NB4 (cell line): ENCODE results near the gene FMNL2.

Source experiments
- CTCF ChIP-seq: IDR thresholded peaks from one replicate; pipeline ENCODE4 v1.5.1; 2012; ENCODE audit warnings: low read depth, low read length
- MAX ChIP-seq: IDR thresholded peaks from 2 replicates; pipeline ENCODE4 v1.6.1; 2011; ENCODE audit warnings: low read depth, low read length
- MYC ChIP-seq: IDR thresholded peaks from 2 replicates; pipeline ENCODE4 v1.6.1; 2011; ENCODE audit warnings: low read depth, low read length
- POLR2A ChIP-seq: IDR thresholded peaks from 2 replicates; pipeline ENCODE4 v1.6.1; 2011; ENCODE audit warnings: mild to moderate bottlenecking; ENCODE audit not compliant: insufficient read length; ENCODE audit errors: extremely low read depth

- no peak for TF ChIP-seq POLR2A
- TF ChIP-seq CTCF = no peak
- TF ChIP-seq MAX = no peak
- no peak for TF ChIP-seq MYC
These were observed 316.9 kb downstream of the FMNL2 start for GRCh38 chr2:152651834-152652233.
